Upper lobe of right lung (tissue), 1 donor: Measurements from ENCODE around the gene KCNJ12. TPM values are rescaled to one million over a fixed set of nuclear protein-coding genes. Genes with fewer than 3 reads are reported as not detected.
A peak's percentile ranks its signal among the peaks of the same experiment; 100 is the strongest.

Experiments used
- ATAC-seq: fragments of 200-7000 bp; cut with Tn5 transposase; one replicate; pipeline ENCODE4 v1.9.1; 2020; ENCODE audit warnings: mild to moderate bottlenecking, moderate library complexity
- DNase-seq: peaks from one replicate; pipeline ENCODE4 v3.0.0-alpha.2; 2020
- H3K27ac ChIP-seq: fragments of 200-600 bp; one replicate; pipeline ENCODE4 v1.8.0; 2022
- H3K27me3 ChIP-seq: fragments of 200-600 bp; one replicate; pipeline ENCODE4 v1.8.0; 2022; ENCODE audit warnings: mild to moderate bottlenecking
- H3K36me3 ChIP-seq: fragments of 200-600 bp; one replicate; pipeline ENCODE4 v1.8.0; 2022
- H3K4me1 ChIP-seq: fragments of 200-600 bp; one replicate; pipeline ENCODE4 v1.8.0; 2022
- H3K4me3 ChIP-seq: fragments of 200-600 bp; one replicate; pipeline ENCODE4 v1.8.0; 2022; ENCODE audit warnings: mild to moderate bottlenecking
- H3K9me3 ChIP-seq: fragments of 200-600 bp; one replicate; pipeline ENCODE4 v1.8.0; 2022
- intact Hi-C: fragments of 100-400 bp; cut with DNase I; formaldehyde crosslinking; loops from one replicate; pipeline ENCODE4 v1.11.0; 2022
- total RNA-seq: library from RNA; stranded (reverse); fragmentation: NEBNext Ultra II Directional; extraction: Animal tissue kit (Norgen Biotek cat#: 25700); gene quantifications from one replicate; pipeline ENCODE4 v1.2.1, GENCODE V29; 2021
- TF ChIP-seq, protein P1 (sequence below): fragments of 200-600 bp; IDR thresholded peaks from one replicate; pipeline ENCODE4 v1.8.0; 2022; ENCODE audit warnings: antibody characterized with exemption
- donor health status: DM: no; HTN: yes; CAD: no; lungs with severe emphysema.

Gene KCNJ12
- total RNA-seq, 1 donor from 2014 or later, result 2.5 TPM

DNA sequence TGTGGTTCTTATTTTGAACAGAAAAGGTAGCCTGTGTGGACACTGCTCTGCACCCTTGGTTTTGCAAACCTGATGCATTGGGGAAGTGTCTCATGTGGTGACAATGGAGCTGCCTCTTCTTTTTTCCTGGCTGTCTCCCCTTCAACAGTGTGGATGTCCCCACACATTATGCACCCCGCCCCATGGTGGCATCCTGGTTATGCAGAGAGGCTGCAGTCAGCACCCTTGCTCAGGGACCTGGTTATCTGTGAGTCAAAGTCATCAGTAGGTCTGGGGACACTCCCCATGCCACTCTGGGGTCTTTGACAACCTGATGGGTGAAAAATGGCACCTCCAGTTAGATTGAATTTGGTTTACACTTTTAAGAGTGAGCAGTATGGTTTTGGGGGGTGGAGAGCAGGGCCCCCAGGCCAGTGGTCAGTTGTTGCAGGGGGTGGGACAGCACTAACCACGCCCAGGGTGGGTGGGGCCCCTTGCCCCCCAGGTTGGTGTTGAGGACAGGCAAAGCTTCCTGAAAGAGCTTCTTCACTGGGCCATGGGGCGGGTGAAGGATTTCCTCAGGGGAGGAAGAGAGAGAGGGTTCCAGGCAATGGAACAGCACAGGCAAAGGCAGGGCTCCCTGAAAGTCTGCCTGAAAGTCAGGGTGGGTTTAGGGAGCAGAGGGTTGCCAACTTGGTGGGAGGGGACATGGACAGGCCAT, 24.6 kb upstream of the KCNJ12 start:
- H3K4me3 ChIP-seq, result no peak overlapping the region
- no peaks in the 10 kb centered on the region for H3K27me3 ChIP-seq
- peak; percentile 31 for DNase-seq
- no peaks in the 10 kb centered on the region for H3K36me3 ChIP-seq
- no peak overlapping the region for H3K27ac ChIP-seq
- no peak for ATAC-seq
- TF ChIP-seq, protein P1, sequence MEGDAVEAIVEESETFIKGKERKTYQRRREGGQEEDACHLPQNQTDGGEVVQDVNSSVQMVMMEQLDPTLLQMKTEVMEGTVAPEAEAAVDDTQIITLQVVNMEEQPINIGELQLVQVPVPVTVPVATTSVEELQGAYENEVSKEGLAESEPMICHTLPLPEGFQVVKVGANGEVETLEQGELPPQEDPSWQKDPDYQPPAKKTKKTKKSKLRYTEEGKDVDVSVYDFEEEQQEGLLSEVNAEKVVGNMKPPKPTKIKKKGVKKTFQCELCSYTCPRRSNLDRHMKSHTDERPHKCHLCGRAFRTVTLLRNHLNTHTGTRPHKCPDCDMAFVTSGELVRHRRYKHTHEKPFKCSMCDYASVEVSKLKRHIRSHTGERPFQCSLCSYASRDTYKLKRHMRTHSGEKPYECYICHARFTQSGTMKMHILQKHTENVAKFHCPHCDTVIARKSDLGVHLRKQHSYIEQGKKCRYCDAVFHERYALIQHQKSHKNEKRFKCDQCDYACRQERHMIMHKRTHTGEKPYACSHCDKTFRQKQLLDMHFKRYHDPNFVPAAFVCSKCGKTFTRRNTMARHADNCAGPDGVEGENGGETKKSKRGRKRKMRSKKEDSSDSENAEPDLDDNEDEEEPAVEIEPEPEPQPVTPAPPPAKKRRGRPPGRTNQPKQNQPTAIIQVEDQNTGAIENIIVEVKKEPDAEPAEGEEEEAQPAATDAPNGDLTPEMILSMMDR, result no peak
- H3K9me3 ChIP-seq, result no peaks in the 10 kb centered on the region
- intact Hi-C loops, result no loop called here
- H3K4me1 ChIP-seq, result no peaks in the 10 kb centered on the region

DNA sequence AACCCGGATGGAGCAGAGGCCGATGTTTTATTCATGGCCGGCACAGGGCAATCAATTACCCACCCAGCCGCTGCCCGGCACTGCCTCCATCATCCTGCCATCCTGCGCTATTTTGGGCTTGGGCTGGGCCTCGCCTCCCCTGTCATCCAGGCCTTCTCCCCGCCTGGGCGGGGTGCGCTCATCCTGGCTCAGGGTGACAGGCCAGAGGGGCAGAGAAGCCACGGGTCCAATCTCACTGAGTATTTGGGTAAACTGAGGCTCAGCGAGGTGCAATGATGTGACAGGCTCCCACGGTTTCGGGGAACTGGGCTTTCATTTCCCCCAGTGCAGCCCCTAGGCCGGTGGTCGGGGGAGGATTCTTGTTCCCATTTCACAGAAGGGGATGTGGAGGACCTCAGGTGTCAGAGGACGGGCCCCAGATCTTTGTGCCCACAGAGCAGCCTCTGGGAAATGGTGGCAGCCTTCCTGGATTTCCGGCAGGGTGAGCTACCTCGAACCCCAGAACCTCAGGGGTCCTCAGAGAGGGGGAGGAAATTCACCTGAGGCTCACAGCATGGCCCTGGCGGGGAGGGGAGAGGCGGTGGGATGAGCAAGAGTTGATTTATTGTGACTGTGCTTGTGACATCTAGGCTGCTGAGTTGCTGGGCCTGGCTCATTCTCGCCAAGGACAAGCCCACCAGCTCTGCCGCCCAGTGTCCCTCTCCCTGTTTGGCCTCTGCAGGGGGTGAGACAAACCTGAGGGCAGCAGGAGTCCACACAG, 23.8 kb upstream of the KCNJ12 start:
- no peaks in the 10 kb centered on the region for H3K9me3 ChIP-seq
- no peak overlapping the region for H3K27ac ChIP-seq
- peak; percentile 57 for DNase-seq
- no peak for ATAC-seq
- no peak overlapping the region for H3K4me3 ChIP-seq
- intact Hi-C loops, result no loop called here
- H3K27me3 ChIP-seq, result no peaks in the 10 kb centered on the region
- H3K36me3 ChIP-seq, result no peaks in the 10 kb centered on the region
- no peaks in the 10 kb centered on the region for H3K4me1 ChIP-seq
- TF ChIP-seq, protein P1, result no peak

DNA sequence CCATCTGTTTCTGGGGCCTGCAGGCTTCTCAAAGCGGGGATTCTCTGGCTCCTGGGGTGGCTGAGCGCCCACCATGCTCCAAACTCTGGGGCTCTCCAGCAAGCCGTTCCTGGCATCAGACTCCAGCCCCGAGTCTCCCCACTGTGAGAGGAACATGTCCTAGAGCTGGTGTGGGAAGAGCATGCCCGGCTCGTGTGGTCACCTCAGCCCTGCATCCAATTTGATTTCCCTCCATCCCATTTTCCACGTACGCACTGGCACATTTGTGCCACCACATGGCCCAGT, 23.2 kb upstream of the KCNJ12 start:
- intact Hi-C loops, result no loop called here
- no peaks in the 10 kb centered on the region for H3K36me3 ChIP-seq
- H3K27me3 ChIP-seq, result no peaks in the 10 kb centered on the region
- no peaks in the 10 kb centered on the region for H3K4me1 ChIP-seq
- DNase-seq, result peak; percentile 58
- no peak for ATAC-seq
- TF ChIP-seq, protein P1, result no peak
- H3K9me3 ChIP-seq, result no peaks in the 10 kb centered on the region
- H3K27ac ChIP-seq, result no peak overlapping the region
- no peak overlapping the region for H3K4me3 ChIP-seq

DNA sequence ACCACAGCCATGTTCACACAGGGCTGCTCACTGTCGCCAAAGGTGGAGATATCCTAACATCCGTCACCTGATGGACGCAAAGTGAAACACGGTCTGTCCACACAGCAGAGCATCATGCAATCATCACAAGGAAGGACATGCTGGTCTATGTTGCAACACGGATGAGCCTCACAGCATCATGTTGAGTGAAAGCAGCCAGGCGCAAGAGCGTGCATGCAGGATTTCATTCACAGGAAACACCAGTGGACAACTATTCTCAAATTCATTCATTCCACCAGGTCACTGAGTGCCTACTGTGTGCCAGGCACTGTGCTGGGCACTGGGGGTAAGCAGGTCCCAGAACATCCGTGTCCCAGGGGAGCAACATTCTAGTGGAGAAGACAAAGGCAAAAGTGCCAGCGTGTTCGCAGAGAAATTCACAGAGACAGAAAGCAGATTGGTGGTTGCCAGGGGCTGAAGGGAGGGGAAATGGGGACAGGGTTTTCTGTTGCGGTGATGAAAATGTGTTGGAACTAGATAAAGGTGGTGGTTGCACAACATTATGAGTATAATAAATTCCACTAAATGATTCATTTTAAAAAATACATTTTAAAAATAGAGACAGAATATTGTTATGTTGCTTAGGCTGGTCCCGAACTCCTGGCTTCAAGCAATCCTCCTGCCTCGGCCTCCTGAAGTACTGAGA, 22.7 kb upstream of the KCNJ12 start:
- no peaks in the 10 kb centered on the region for H3K9me3 ChIP-seq
- H3K4me3 ChIP-seq, result no peak overlapping the region
- TF ChIP-seq, protein P1, result no peak
- H3K4me1 ChIP-seq, result no peaks in the 10 kb centered on the region
- H3K27ac ChIP-seq, result no peak overlapping the region
- H3K36me3 ChIP-seq, result no peaks in the 10 kb centered on the region
- ATAC-seq, result no peak
- no peaks in the 10 kb centered on the region for H3K27me3 ChIP-seq
- DNase-seq, result peak; percentile 40
- intact Hi-C loops, result no loop called here

DNA sequence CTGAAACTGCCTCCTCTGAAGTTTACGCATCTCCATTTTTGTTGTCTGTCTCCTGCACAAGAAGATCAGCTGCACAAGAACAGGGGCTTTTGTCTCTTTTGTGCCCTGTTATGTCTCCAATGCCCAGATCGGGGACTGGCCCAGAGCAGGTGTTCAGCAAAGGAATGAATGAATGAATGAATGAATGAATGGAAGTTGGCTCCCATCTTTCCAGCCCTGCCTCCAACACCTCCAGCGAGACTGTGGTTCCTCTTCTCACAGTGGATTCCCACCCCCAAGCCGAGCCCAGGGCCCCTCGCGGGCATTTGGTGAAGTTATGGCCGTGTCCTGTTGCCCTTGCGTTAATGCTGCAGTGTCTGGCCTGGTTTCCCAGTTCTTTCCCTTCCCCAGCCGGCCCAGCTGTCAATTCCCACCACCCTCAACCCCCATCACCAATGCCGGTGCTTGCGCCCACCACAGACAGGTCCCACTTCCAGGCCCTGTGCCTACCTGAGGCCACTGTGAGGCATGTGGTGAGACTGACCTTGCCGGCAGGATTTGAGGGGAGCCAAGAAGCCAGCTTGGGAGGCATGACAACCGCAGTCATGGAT, 21.3 kb upstream of the KCNJ12 start:
- no peaks in the 10 kb centered on the region for H3K9me3 ChIP-seq
- no peaks in the 10 kb centered on the region for H3K4me1 ChIP-seq
- intact Hi-C loops, result no loop called here
- H3K36me3 ChIP-seq, result no peaks in the 10 kb centered on the region
- H3K27ac ChIP-seq, result no peak overlapping the region
- no peaks in the 10 kb centered on the region for H3K27me3 ChIP-seq
- DNase-seq (no peak), ATAC-seq (no peak)
- TF ChIP-seq, protein P1, result no peak
- no peak overlapping the region for H3K4me3 ChIP-seq
